ENCODE measurements around the gene WDR53.
"Not testable (repeated sequence)": the region's sequence is repeated elsewhere in the genome, so short reads cannot be mapped to it uniquely, and the experiment has no call there.

Gene WDR53

DNA sequence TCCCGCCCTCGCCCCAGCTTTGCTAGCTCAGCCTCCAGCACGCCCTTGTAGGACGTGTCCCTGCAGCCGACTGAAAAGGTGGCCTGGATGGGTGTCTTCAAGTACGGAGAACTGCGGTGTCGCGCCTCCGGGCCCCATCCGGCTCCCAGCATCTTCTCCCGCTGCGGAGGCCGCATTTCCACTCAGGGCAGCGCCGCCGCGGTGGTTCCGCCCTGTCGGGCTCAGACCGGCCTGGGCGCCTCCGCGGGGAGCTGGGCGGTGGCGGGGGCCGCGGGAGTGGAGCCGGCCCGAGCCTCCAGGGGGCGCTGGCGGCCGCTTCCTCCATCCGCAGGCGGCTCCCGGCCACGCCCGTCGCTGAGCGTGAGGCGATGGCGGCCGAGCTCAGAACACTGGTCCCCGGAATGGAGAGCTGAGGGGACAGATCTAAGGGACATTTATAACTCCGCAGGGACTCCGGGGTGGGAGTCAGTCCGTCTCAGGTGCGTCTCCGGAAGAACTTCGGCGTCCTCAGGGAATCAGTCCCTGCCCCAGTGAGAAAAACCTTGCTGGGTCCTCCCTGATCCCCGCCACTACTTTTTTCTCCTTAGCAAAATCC is 39.6 kb downstream of the WDR53 start:
- no peak overlapping the region for H3K4me3 ChIP-seq (ENCODE audit: low read length)
- H3K36me3 ChIP-seq (ENCODE audit: control insufficient read depth, insufficient read depth, low read length): no peaks in the 10 kb centered on the region
- H3K4me1 ChIP-seq (ENCODE audit: control insufficient read depth, insufficient read depth, low read length): no peaks in the 10 kb centered on the region
- H3K27me3 ChIP-seq (ENCODE audit: control insufficient read depth, insufficient read depth, low read length): no peaks in the 10 kb centered on the region
- H3K9me3 ChIP-seq (ENCODE audit: control insufficient read depth, low read length): no peaks in the 10 kb centered on the region
- no peak overlapping the region for H3K9ac ChIP-seq (ENCODE audit: low read length)

DNA sequence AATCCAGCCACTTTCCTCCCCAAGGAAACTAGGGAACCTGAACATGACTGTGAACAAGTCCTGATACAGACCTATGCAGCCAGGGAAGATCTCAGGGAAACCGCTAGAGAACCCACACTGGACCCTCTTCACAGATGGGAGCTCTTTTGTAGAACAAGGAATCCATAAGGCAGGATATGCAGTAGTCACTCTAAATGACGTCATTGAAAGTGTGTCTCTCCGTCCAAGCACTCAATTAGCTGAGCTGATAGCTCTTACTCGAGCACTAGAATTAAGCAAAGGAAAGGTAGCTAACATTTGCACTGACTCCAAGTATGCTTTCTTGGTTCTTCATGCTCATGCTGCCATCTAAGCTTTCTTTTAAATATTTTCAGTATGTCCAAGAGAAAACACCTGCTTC is 43.2 kb downstream of the WDR53 start:
- no peaks in the 10 kb centered on the region for H3K4me1 ChIP-seq (ENCODE audit: control insufficient read depth, insufficient read depth, low read length)
- H3K36me3 ChIP-seq (ENCODE audit: control insufficient read depth, insufficient read depth, low read length): no peaks in the 10 kb centered on the region
- H3K4me3 ChIP-seq (ENCODE audit: low read length): no peak overlapping the region
- H3K9ac ChIP-seq (ENCODE audit: low read length): no peak overlapping the region
- H3K27me3 ChIP-seq (ENCODE audit: control insufficient read depth, insufficient read depth, low read length): no peaks in the 10 kb centered on the region
- peaks cover 3% of the 10 kb centered on the region for H3K9me3 ChIP-seq (ENCODE audit: control insufficient read depth, low read length)

DNA sequence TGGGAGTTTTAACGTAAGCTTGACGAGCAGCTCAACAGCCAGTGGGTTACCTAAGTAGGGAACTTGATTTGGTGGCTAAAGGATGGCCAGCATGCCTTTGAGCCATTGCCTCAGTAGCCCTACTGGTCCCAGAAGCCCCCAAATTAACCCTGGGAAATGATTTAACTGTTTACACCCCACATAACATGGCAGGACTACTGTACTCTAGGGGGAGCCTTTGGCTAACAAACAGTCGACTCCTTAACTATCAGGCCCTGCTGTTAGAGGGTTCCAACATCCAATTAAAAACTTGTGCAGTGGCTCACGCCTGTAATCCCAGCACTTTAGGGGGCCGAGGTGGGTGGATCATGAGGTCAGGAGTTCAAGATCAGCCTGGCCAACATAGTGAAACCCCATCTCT is 43.8 kb downstream of the WDR53 start:
- no peaks in the 10 kb centered on the region for H3K27me3 ChIP-seq (ENCODE audit: control insufficient read depth, insufficient read depth, low read length)
- no peak overlapping the region for H3K4me3 ChIP-seq (ENCODE audit: low read length)
- H3K36me3 ChIP-seq (ENCODE audit: control insufficient read depth, insufficient read depth, low read length): no peaks in the 10 kb centered on the region
- no peak overlapping the region for H3K9ac ChIP-seq (ENCODE audit: low read length)
- peaks cover 8% of the 10 kb centered on the region for H3K9me3 ChIP-seq (ENCODE audit: control insufficient read depth, low read length)
- no peaks in the 10 kb centered on the region for H3K4me1 ChIP-seq (ENCODE audit: control insufficient read depth, insufficient read depth, low read length)

DNA sequence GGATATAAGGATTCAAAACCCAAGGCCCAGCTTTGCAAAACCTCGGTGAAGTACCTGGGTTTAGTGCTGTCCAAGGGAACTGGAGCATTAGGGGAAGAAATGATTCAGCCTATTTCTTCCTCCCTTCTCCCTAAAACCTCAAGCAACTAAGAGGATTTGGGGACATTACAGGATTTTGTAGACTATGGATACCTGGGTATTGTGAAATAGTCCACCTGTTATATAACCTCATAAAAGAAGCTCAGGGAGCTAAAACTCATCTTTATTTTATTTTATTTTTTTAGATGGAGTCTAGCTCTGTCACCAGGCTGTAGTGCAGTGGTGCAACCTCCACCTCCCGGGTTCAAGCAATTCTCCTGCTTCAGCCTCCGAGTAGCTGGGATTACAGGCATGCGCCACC is 44.5 kb downstream of the WDR53 start:
- H3K9me3 ChIP-seq (ENCODE audit: control insufficient read depth, low read length): peaks cover 15% of the 10 kb centered on the region
- no peaks in the 10 kb centered on the region for H3K36me3 ChIP-seq (ENCODE audit: control insufficient read depth, insufficient read depth, low read length)
- no peak overlapping the region for H3K4me3 ChIP-seq (ENCODE audit: low read length)
- no peaks in the 10 kb centered on the region for H3K4me1 ChIP-seq (ENCODE audit: control insufficient read depth, insufficient read depth, low read length)
- H3K9ac ChIP-seq (ENCODE audit: low read length): no peak overlapping the region
- no peaks in the 10 kb centered on the region for H3K27me3 ChIP-seq (ENCODE audit: control insufficient read depth, insufficient read depth, low read length)

DNA sequence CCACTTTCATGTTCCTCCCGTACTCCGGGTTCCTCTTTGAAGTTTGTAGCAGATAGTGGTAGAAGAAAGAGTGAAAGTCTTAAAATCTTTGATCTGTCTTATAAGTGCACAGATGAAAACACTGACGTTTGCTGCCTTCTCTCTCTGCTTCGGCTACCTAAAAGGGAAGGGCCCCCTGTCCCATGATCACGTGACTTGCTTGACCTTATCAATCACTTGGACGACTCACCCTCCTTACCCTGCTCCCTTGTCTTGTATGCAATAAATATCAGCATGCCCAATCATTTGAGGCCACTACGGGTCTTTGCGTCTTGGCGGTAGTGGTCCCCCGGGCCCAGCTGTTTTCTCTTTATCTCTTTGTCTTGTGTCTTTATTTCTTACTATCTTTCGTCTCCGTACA is 47.1 kb downstream of the WDR53 start:
- not testable (repeated sequence) for H3K27me3 ChIP-seq (ENCODE audit: control insufficient read depth, insufficient read depth, low read length); H3K36me3 ChIP-seq (ENCODE audit: control insufficient read depth, insufficient read depth, low read length); H3K4me1 ChIP-seq (ENCODE audit: control insufficient read depth, insufficient read depth, low read length); H3K4me3 ChIP-seq (ENCODE audit: low read length); H3K9ac ChIP-seq (ENCODE audit: low read length)
- H3K9me3 ChIP-seq (ENCODE audit: control insufficient read depth, low read length): peaks cover 21% of the 10 kb centered on the region

DNA sequence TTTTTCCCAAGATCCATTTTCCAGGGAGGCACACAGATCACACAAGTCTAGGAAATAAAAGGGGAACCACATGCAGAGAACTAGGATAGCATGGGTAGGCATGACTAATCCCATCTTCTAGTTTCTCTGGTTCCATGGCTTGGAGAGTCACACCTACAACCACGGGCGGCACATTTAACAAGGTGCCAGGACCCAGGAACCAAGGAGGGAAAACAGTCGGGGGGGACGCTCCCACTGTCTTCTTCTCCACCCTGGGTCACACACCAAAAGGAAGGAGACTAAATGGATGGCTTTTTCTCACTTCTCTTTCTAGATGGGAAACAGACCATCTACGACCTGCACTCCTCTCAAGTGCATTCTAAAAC is 48.7 kb downstream of the WDR53 start:
- Histone ChIP-seq H3K9me3 (ENCODE audit: control insufficient read depth, low read length) (peaks cover 21% of the 10 kb centered on the region), H3K9ac (ENCODE audit: low read length) (no peak overlapping the region), H3K4me1 (ENCODE audit: control insufficient read depth, insufficient read depth, low read length) (no peaks in the 10 kb centered on the region), H3K36me3 (ENCODE audit: control insufficient read depth, insufficient read depth, low read length) (no peaks in the 10 kb centered on the region), H3K4me3 (ENCODE audit: low read length) (no peak overlapping the region), H3K27me3 (ENCODE audit: control insufficient read depth, insufficient read depth, low read length) (no peaks in the 10 kb centered on the region)

DNA sequence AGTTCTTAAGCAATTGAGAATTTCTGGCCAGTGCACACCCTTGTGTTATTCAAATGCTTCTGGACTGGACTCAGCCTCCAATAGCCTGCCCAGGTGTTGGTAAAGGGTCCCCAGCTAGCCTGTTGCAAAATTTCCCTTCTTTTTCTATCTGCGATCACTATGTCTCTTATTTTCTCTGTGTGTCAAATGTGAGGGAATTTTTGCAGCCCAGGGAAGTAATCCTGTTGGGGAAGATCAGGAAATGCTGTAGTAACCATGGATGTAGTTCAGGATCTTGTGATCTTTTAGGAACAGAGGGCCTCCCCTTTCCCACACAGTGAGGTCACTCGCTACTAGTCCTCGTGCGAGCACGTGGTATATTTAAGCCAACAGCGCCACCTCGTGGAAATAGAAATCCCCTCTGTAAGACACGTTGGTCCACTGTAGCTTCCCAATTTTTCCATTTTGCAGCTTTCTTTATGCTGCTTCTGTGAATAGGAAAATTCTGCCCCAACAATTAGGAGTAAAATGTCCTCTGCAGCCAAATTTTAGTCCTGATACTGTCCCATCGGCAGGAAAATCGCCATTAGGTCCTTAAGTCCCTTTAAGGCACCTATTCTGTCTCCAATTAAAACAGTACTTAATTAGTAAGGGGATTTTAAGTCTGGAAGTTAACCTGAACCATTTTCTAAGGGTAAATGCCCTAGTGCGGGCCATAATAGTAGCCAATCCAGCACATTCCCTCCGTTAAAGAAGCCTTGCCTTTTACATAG is 49.2 kb downstream of the WDR53 start:
- Histone ChIP-seq H3K36me3 (ENCODE audit: control insufficient read depth, insufficient read depth, low read length) (no peaks in the 10 kb centered on the region), H3K9ac (ENCODE audit: low read length) (no peak overlapping the region), H3K4me1 (ENCODE audit: control insufficient read depth, insufficient read depth, low read length) (no peaks in the 10 kb centered on the region), H3K4me3 (ENCODE audit: low read length) (no peak overlapping the region), H3K9me3 (ENCODE audit: control insufficient read depth, low read length) (peaks cover 21% of the 10 kb centered on the region), H3K27me3 (ENCODE audit: control insufficient read depth, insufficient read depth, low read length) (no peaks in the 10 kb centered on the region)

DNA sequence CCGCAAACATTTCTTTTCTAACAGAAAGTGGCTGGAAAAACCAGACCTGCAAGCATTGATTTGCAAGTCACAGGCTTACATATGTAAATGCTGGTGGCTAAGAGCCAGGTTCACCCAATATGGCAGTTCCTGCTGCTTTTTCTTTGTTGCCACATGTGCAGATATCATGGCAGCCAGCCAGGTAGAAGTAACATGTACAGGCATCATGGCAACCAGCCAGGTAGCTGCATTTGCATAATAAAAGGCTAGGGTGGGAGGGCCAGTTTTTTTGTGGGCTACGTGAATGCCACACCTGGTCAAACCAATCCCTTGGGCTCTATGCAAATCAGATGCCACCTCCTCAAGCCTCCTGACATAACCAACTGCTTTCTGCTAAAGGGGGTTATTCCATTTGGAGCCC is 50.4 kb downstream of the WDR53 start:
- Histone ChIP-seq H3K9ac (ENCODE audit: low read length) (no peak overlapping the region), H3K4me1 (ENCODE audit: control insufficient read depth, insufficient read depth, low read length) (no peaks in the 10 kb centered on the region), H3K4me3 (ENCODE audit: low read length) (no peak overlapping the region), H3K9me3 (ENCODE audit: control insufficient read depth, low read length) (peaks cover 21% of the 10 kb centered on the region), H3K27me3 (ENCODE audit: control insufficient read depth, insufficient read depth, low read length) (no peaks in the 10 kb centered on the region), H3K36me3 (ENCODE audit: control insufficient read depth, insufficient read depth, low read length) (no peaks in the 10 kb centered on the region)

DNA sequence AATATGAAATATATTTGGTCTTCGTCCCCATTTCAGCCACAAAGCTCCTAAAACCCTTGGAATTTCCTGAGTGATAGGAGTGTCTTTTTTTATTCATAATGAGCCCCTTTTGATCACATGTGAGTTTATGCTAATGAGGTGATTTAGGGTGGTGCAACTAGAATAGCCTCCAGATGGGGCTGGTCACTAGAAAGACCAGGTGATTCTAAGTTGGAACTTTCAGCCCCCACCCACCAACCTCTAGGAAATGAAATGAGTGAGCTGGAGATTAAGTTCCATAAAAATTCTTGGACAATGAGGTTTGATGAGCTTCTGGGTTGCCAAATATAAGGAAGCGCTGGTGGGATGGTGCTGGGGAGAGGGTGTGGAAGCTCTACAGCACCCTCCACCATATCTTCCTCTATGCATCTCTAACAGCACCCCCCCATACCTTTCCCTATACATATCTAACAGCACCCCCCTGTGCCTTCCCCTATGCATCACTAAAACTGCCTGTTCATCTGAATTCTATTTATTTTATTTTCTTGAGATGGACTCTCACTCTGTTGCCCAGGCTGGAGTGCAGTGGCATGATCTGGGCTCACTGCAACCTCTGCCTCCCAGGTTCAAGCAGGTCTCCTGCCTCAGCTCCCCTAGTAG is 51.1 kb downstream of the WDR53 start:
- peaks cover 21% of the 10 kb centered on the region for H3K9me3 ChIP-seq (ENCODE audit: control insufficient read depth, low read length)
- H3K9ac ChIP-seq (ENCODE audit: low read length): no peak overlapping the region
- H3K4me1 ChIP-seq (ENCODE audit: control insufficient read depth, insufficient read depth, low read length): no peaks in the 10 kb centered on the region
- H3K4me3 ChIP-seq (ENCODE audit: low read length): no peak overlapping the region
- no peaks in the 10 kb centered on the region for H3K36me3 ChIP-seq (ENCODE audit: control insufficient read depth, insufficient read depth, low read length)
- H3K27me3 ChIP-seq (ENCODE audit: control insufficient read depth, insufficient read depth, low read length): no peaks in the 10 kb centered on the region

DNA sequence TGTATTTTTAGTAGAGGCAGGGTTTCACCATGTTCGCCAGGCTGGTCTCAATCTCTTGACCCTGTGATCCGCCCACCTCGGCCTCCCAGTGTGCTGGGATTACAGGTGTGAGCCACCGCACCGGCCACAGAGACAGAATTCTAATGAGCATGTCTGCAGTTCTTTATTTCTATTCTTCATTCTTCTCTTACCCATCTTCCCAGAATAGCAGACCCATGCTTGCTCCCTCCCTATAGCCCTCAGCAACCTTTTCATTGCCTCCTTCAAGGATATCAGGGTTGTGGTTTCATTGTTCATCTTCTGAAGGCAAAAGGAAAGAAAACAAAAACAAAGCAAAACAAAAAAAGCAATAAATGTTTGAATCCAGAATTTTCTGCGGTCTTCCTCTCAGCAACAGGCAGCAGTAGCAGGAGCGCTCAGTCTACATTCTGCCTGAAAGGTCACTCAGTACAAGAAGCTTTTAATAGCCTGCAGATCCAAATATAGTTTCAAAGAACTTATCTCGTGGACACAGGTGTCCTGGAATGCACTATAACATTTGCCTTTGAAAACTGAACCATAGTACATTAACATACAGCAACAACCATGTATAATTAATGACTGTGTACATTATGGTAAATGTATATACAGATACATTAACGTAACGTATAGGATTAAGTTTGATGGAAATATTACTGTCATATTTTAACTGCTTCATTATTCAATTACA is 53.3 kb downstream of the WDR53 start, which contains the start of gene SMCO1:
Gene SMCO1, minus strand, starts transcription at position 434 of the 709 bp plus-strand sequence. Its CDS starts 137 bp downstream, at position 297.
- H3K27me3 ChIP-seq (ENCODE audit: control insufficient read depth, insufficient read depth, low read length): no peaks in the 10 kb centered on the region
- H3K36me3 ChIP-seq (ENCODE audit: control insufficient read depth, insufficient read depth, low read length): no peaks in the 10 kb centered on the region
- no peaks in the 10 kb centered on the region for H3K4me1 ChIP-seq (ENCODE audit: control insufficient read depth, insufficient read depth, low read length)
- no peak within 1 kb of the TSS for H3K4me3 ChIP-seq (ENCODE audit: low read length)
- H3K9me3 ChIP-seq (ENCODE audit: control insufficient read depth, low read length): peaks cover 17% of the 10 kb centered on the region
- H3K9ac ChIP-seq (ENCODE audit: low read length): no peak within 1 kb of the TSS

DNA sequence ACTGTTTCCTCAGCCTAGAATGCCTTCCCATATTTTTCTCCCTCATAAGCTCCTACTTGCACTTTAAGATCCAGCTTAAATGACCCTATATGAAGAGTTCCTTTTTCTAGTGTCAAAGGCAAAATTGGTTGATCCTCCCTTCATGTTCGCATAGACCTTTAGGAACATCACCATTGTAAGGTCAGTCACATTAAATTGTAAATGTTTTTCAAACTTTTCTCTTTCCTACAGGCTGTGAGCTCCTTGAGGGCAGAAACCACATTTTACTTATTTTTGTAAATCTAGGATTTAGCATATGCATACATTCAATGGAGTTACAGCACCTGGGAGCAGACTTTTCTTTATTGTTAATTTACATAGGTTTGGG is 54.0 kb downstream of the WDR53 start:
- no peak overlapping the region for H3K9ac ChIP-seq (ENCODE audit: low read length)
- H3K4me1 ChIP-seq (ENCODE audit: control insufficient read depth, insufficient read depth, low read length): no peaks in the 10 kb centered on the region
- no peaks in the 10 kb centered on the region for H3K36me3 ChIP-seq (ENCODE audit: control insufficient read depth, insufficient read depth, low read length)

More for the DNA sequence above, 54.0 kb downstream of the WDR53 start:
- no peak overlapping the region for H3K4me3 ChIP-seq (ENCODE audit: low read length)
- H3K9me3 ChIP-seq (ENCODE audit: control insufficient read depth, low read length): peaks cover 10% of the 10 kb centered on the region
- H3K27me3 ChIP-seq (ENCODE audit: control insufficient read depth, insufficient read depth, low read length): no peaks in the 10 kb centered on the region

Data from mucosa of stomach (tissue), 1 donor.